Measurements from ENCODE around the gene TRIM9. TPM values are rescaled to one million over a fixed set of nuclear protein-coding genes. Genes with fewer than 3 reads are reported as not detected.

The TRIM9 gene
- total RNA-seq, 1 donor from 2014 or later, result 2.3 TPM

- Mint-ChIP-seq H3K4me3 (ENCODE audit: unreplicated experiment) (no peak overlapping the region), H3K36me3 (ENCODE audit: low read depth, unreplicated experiment) (no peaks in the 10 kb centered on the region), H3K27ac (ENCODE audit: unreplicated experiment) (no peak overlapping the region), H3K27me3 (ENCODE audit: unreplicated experiment) (peaks cover 3% of the 10 kb centered on the region), H3K4me1 (ENCODE audit: unreplicated experiment) (peaks cover 15% of the 10 kb centered on the region), H3K9me3 (ENCODE audit: unreplicated experiment) (no peaks in the 10 kb centered on the region)
- no peak for TF ChIP-seq CTCF (IDR thresholded peaks at IDR 0.05; ENCODE audit: unreplicated experiment)
- DNase-seq (ENCODE audit: low spot score), result no peak
Measured at GRCh38 chr14:51023964-51024363, 70.9 kb downstream of the TRIM9 start.

GRCh38 chr14:51022769-51023168 is 72.1 kb downstream of the TRIM9 start:
- H3K4me3 Mint-ChIP-seq (ENCODE audit: unreplicated experiment), result no peak overlapping the region
- no peak for TF ChIP-seq CTCF (IDR thresholded peaks at IDR 0.05; ENCODE audit: unreplicated experiment)
- DNase-seq (ENCODE audit: low spot score), result no peak
- no peak overlapping the region for H3K27ac Mint-ChIP-seq (ENCODE audit: unreplicated experiment)
- H3K36me3 Mint-ChIP-seq (ENCODE audit: low read depth, unreplicated experiment), result no peaks in the 10 kb centered on the region
- H3K4me1 Mint-ChIP-seq (ENCODE audit: unreplicated experiment), result peaks cover 15% of the 10 kb centered on the region
- peaks cover 3% of the 10 kb centered on the region for H3K27me3 Mint-ChIP-seq (ENCODE audit: unreplicated experiment)
- no peaks in the 10 kb centered on the region for H3K9me3 Mint-ChIP-seq (ENCODE audit: unreplicated experiment)

- no peaks in the 10 kb centered on the region for H3K9me3 Mint-ChIP-seq (ENCODE audit: unreplicated experiment)
- TF ChIP-seq CTCF (IDR thresholded peaks at IDR 0.05; ENCODE audit: unreplicated experiment), result no peak
- H3K27me3 Mint-ChIP-seq (ENCODE audit: unreplicated experiment), result no peaks in the 10 kb centered on the region
- peaks cover 11% of the 10 kb centered on the region for H3K4me1 Mint-ChIP-seq (ENCODE audit: unreplicated experiment)
- DNase-seq (ENCODE audit: low spot score), result no peak
- no peak overlapping the region for H3K4me3 Mint-ChIP-seq (ENCODE audit: unreplicated experiment)
- H3K27ac Mint-ChIP-seq (ENCODE audit: unreplicated experiment), result no peak overlapping the region
- no peaks in the 10 kb centered on the region for H3K36me3 Mint-ChIP-seq (ENCODE audit: low read depth, unreplicated experiment)
Measured at GRCh38 chr14:51020024-51020710, 74.7 kb downstream of the TRIM9 start.

- no peak for DNase-seq (ENCODE audit: low spot score)
- Mint-ChIP-seq H3K36me3 (ENCODE audit: low read depth, unreplicated experiment) (no peaks in the 10 kb centered on the region), H3K4me1 (ENCODE audit: unreplicated experiment) (peaks cover under 1% of the 10 kb centered on the region), H3K27me3 (ENCODE audit: unreplicated experiment) (no peaks in the 10 kb centered on the region), H3K4me3 (ENCODE audit: unreplicated experiment) (no peak overlapping the region), H3K27ac (ENCODE audit: unreplicated experiment) (no peak overlapping the region), H3K9me3 (ENCODE audit: unreplicated experiment) (no peaks in the 10 kb centered on the region)
- no peak for TF ChIP-seq CTCF (IDR thresholded peaks at IDR 0.05; ENCODE audit: unreplicated experiment)
Measured at GRCh38 chr14:51019089-51019488, 75.8 kb downstream of the TRIM9 start.

- no peak for TF ChIP-seq CTCF (IDR thresholded peaks at IDR 0.05; ENCODE audit: unreplicated experiment)
- Mint-ChIP-seq H3K9me3 (ENCODE audit: unreplicated experiment) (no peaks in the 10 kb centered on the region), H3K36me3 (ENCODE audit: low read depth, unreplicated experiment) (no peaks in the 10 kb centered on the region), H3K27me3 (ENCODE audit: unreplicated experiment) (no peaks in the 10 kb centered on the region), H3K4me3 (ENCODE audit: unreplicated experiment) (no peak overlapping the region), H3K27ac (ENCODE audit: unreplicated experiment) (no peak overlapping the region), H3K4me1 (ENCODE audit: unreplicated experiment) (no peaks in the 10 kb centered on the region)
- no peak for DNase-seq (ENCODE audit: low spot score)
Measured at GRCh38 chr14:51018521-51018920, 76.4 kb downstream of the TRIM9 start.
